T-cell (primary cell): Measurements from ENCODE around the gene IL1RL1. TPM values are rescaled to one million over a fixed set of nuclear protein-coding genes. Genes with fewer than 3 reads are reported as not detected.

Experiments
- ATAC-seq, 4 experiments: fragments of 200-7000 bp in 3 of 4; fragments of 150-1000 bp in 1 of 4; cut with Tn5 transposase; replicated peaks in 1 of 4; 1 replicate in 3 of 4; 2 replicates in 1 of 4; pipeline ENCODE4 v1.10.0; 2021; ENCODE audit warnings: moderate library complexity in 3 of 4, mild to moderate bottlenecking in 2 of 4, moderate number of reproducible peaks in 1 of 4
- CTCF ChIA-PET, 2 donors: fragments of 300-600 bp; sonication (Branson Sonifier 250); formaldehyde crosslinking; loops; one replicate each; lab custom pipeline; 2022; ENCODE audit warnings: antibody characterized with exemption in 2 of 2; lab: Charles Lee
- POLR2A ChIA-PET, 2 donors: fragments of 300-600 bp; sonication (Branson Sonifier 250); formaldehyde crosslinking; loops; one replicate each; lab custom pipeline; 2022; ENCODE audit warnings: antibody characterized with exemption in 2 of 2; lab: Charles Lee
- DNase-seq, 35 experiments: peaks; one replicate each; pipeline versions ENCODE4 v3.0.0 to v3.0.0-alpha.2; 2013 to 2023
- H3K27ac ChIP-seq: one replicate; pipeline ENCODE4 v1.5.1; 2013; ENCODE audit warnings: low read length
- H3K27me3 ChIP-seq, 2 experiments: replicated peaks in 1 of 2; 1 replicate in 1 of 2; 2 replicates in 1 of 2; pipeline versions ENCODE4 v1.6.1 to v1.7.0; 2013; ENCODE audit warnings: low read length in 1 of 2, mixed read lengths in 1 of 2; ENCODE audit not compliant: control insufficient read depth in 2 of 2, insufficient read depth in 2 of 2; ENCODE audit errors: extremely low read depth in 1 of 2
- H3K36me3 ChIP-seq, 2 donors: 1 replicate in 1 of 2; 2 replicates in 1 of 2; pipeline versions ENCODE4 v1.6.1 to v1.7.0; 2013; ENCODE audit warnings: low read length in 1 of 2; ENCODE audit not compliant: control insufficient read depth in 2 of 2, insufficient read depth in 1 of 2; ENCODE audit errors: extremely low read depth in 1 of 2
- H3K4me1 ChIP-seq, 2 experiments: 1 replicate in 1 of 2; 2 replicates in 1 of 2; pipeline versions ENCODE4 v1.6.1 to v1.7.0; 2013; ENCODE audit warnings: low read length in 2 of 2, mixed read lengths in 1 of 2; ENCODE audit not compliant: insufficient read depth in 2 of 2, control insufficient read depth in 1 of 2; ENCODE audit errors: extremely low read depth in 1 of 2
- H3K4me3 ChIP-seq, 2 donors: 1 replicate in 1 of 2; 2 replicates in 1 of 2; pipeline versions ENCODE4 v1.5.1 to v1.7.0; 2013; ENCODE audit warnings: mild to moderate bottlenecking in 2 of 2, low read length in 1 of 2, moderate library complexity in 1 of 2; ENCODE audit not compliant: control insufficient read depth in 1 of 2; ENCODE audit errors: extremely low read depth in 1 of 2
- H3K9me3 ChIP-seq: 2 replicates; pipeline ENCODE4 v1.7.0; 2013
- H3K27ac Mint-ChIP-seq, 2 donors: one replicate each; pipeline ENCODE4 v1.8.0; 2020 to 2021; ENCODE audit warnings: mild to moderate bottlenecking in 2 of 2, mixed read lengths in 2 of 2
- H3K27me3 Mint-ChIP-seq, 2 donors: one replicate each; pipeline ENCODE4 v1.8.0; 2021 to 2022; ENCODE audit warnings: mixed read lengths in 2 of 2
- H3K36me3 Mint-ChIP-seq: one replicate; pipeline ENCODE4 v1.8.0; 2021; ENCODE audit warnings: mixed read lengths
- H3K4me1 Mint-ChIP-seq, 3 donors: one replicate each; pipeline ENCODE4 v1.8.0; 2020 to 2022; ENCODE audit warnings: mixed read lengths in 3 of 3, mild to moderate bottlenecking in 1 of 3
- H3K4me3 Mint-ChIP-seq, 3 donors: one replicate each; pipeline ENCODE4 v1.8.0; 2020 to 2022; ENCODE audit warnings: mild to moderate bottlenecking in 3 of 3, mixed read lengths in 3 of 3, moderate library complexity in 3 of 3
- H3K9me3 Mint-ChIP-seq, 3 donors: one replicate each; pipeline ENCODE4 v1.8.0; 2020 to 2022; ENCODE audit warnings: mixed read lengths in 3 of 3
- WGBS: methylation state at CpG from one replicate; pipeline ENCODE4 v1.1.5; 2013; ENCODE audit warnings: missing lambda C conversion rate; ENCODE audit not compliant: insufficient coverage; 5-methylcytosine and 5-hydroxymethylcytosine counted together
- total RNA-seq, 35 experiments: library from RNA in 6 of 35; stranded (reverse) in 6 of 35; fragments of 120-200 nt in 1 of 35; gene quantifications; one replicate each; pipeline versions ENCODE4 v1.2.1 to v1.2.4 and lab custom pipeline; 2013 to 2026

Gene IL1RL1
- total RNA-seq, 5 donors from 2014 or later (not counting 1 experiment from before 2014, with no cell fraction given), result 0.15 to 1.4 (median 0.35) TPM

DNA sequence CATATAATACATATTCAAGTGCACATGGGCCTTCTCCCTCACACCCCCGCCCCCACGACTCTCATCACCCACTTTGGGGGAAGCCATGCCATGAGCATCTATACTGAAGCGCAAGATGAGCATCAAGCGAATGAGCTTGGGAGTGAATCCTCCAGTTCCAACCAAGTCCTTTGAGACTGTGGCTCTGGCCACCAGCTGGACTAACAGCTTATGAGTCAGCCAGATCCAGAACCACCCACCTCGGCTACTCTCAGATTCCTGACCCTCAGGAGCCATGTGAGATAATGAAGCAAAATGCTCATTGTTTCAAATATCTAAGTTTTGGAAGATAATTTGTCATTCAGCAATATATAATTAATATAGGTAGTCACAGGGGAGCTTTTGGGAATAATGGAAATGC, 22.2 kb upstream of the IL1RL1 start:
- Histone ChIP-seq H3K4me1 (no peaks in the 10 kb centered on the region), H3K27ac (no peak overlapping the region), H3K9me3 (no peaks in the 10 kb centered on the region), H3K4me3 (no peak overlapping the region), H3K36me3 (no peaks in the 10 kb centered on the region), H3K27me3 (no peaks in the 10 kb centered on the region)
- 94% methylated on average over 4 of the region's 5 CpGs for WGBS
- Mint-ChIP-seq H3K27ac (no peak overlapping the region), H3K4me1 (peaks cover 0 to 9% (median 0%) of the 10 kb centered on the region in 3 donors), H3K36me3 (no peaks in the 10 kb centered on the region), H3K27me3 (peaks cover 0 to 1% of the 10 kb centered on the region in 2 donors), H3K9me3 (no peaks in the 10 kb centered on the region), H3K4me3 (no peak overlapping the region)
- ATAC-seq, result no peak
- ChIA-PET POLR2A (no interaction called here), CTCF (no interaction called here)
- DNase-seq, result no peak

DNA sequence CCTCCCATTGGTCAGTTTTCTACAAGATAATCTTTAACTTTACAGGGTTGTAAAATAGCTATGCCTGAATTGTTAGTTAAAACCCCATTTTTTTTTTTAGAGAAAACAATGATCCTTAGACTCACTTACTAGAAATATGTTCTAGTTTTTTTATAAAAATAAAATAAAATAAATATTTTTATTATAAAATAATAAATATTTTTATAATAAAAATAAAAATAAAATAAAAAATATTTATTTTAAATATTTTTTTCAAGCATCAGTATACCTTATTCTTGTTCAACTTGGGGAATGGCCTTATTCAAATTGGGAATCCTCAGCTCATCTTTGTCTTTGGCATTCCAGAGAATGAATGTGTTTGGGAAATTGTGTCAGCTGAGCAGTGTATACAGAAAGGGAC, 20.8 kb upstream of the IL1RL1 start:
- Mint-ChIP-seq H3K4me1 (peaks cover 0 to 15% (median 3%) of the 10 kb centered on the region in 3 donors), H3K36me3 (no peaks in the 10 kb centered on the region), H3K27me3 (peaks cover 0 to 1% of the 10 kb centered on the region in 2 donors), H3K9me3 (no peaks in the 10 kb centered on the region), H3K4me3 (no peak overlapping the region), H3K27ac (no peak overlapping the region)
- ChIA-PET POLR2A (interaction anchor here in 1 of 2 donors (0.6 kb wide), 1 partner anchor 21 kb away, joined by 3 read pairs; no protein-coding TSS in a partner anchor), CTCF (interaction anchor here in 1 of 2 donors (0.9 kb wide), 1 partner anchor 39 kb away, joined by 3 read pairs; no protein-coding TSS in a partner anchor)
- no peak for DNase-seq
- H3K27me3 ChIP-seq, result no peaks in the 10 kb centered on the region
- no peaks in the 10 kb centered on the region for H3K36me3 ChIP-seq
- no peak overlapping the region for H3K4me3 ChIP-seq
- H3K9me3 ChIP-seq, result no peaks in the 10 kb centered on the region
- ATAC-seq, result no peak
- no peak overlapping the region for H3K27ac ChIP-seq
- no peaks in the 10 kb centered on the region for H3K4me1 ChIP-seq

DNA sequence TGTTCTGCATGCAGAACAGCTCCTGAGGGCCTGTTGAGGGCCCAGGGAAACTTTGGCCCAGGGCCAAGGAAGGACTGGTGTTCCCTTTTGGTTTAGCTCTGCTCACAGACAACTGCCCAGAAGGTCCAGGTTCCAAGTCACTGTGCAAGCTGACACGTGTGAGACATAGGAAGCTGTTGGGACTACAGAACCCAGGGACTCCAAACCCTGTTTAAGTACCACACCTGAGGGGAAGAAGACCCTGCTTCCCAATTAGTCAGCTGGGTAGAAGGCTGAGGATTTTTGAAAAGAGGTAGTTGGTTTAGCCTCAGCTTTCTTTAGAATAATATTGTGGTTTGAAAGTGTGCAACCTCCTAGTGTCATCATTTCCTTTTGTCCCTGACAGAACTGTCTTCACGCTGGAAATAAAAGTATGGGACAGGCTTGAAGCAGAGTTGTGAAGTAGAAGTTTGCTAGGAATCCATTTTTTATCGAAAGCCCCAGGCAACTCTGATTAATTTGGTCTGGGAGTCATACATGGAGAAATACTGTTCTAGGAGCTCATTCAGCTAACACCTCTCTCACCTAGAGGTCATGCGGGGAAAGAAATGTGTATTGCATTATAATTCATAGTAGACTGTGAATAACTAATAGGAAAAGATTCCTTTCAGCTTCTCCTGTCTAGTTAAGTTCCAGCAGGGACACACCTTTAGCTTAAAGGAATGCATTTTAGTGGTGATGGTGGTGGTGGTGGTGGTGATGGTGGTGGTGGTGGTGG, 19.9 kb upstream of the IL1RL1 start:
- CTCF ChIA-PET, result interaction anchor here (0.9 to 1.1 kb wide), 3 partner anchors 15 to 51 kb away, joined by 3 to 4 read pairs (median 3); no protein-coding TSS in a partner anchor
- no peaks in the 10 kb centered on the region for H3K27me3 ChIP-seq
- Mint-ChIP-seq H3K27me3 (peaks cover 0 to 1% of the 10 kb centered on the region in 2 donors), H3K4me3 (no peak overlapping the region), H3K36me3 (no peaks in the 10 kb centered on the region), H3K4me1 (peaks cover 0 to 15% (median 3%) of the 10 kb centered on the region in 3 donors), H3K27ac (no peak overlapping the region), H3K9me3 (no peaks in the 10 kb centered on the region)
- POLR2A ChIA-PET, result interaction anchor here (0.6 kb wide), 2 partner anchors 22 to 399 kb away, joined by 3 read pairs; no protein-coding TSS in a partner anchor
- H3K4me3 ChIP-seq, result no peak overlapping the region
- H3K9me3 ChIP-seq, result no peaks in the 10 kb centered on the region
- H3K36me3 ChIP-seq, result no peaks in the 10 kb centered on the region
- no peaks in the 10 kb centered on the region for H3K4me1 ChIP-seq
- no peak overlapping the region for H3K27ac ChIP-seq
- DNase-seq (no peak), ATAC-seq (no peak)
- no CpG with 5 or more reads among the region's 4 CpGs for WGBS

DNA sequence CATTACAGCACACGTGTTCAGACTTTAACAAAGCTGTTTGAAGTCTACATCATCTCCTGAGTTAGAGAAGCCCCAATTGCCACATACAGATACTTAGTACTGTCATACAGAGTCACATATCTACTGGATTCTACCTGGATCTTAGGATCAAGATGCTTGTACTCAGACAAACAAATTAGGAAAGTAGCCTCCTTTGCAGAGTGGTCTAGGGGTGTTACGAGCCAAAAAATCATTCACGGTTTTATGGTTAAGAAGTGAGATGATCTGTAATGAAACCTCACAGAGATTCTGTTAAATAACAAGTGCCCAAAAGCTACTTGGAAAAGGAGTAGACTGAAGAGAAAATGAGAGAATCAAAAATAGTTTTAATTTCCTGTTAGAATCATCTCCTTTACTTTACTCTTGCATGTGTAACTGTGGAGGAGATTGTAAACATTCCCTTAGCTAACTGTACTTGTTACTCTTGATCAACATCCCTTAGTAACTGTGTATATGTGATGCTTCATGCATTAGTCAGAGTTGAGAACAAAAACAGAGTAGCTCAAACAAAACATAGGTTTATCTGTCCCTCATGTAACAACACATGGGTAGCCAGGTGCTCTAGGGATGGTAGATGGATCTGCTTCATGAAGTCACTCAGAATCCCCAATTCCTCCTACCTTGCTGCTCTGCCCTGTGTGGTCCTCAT, 16.4 kb upstream of the IL1RL1 start:
- Mint-ChIP-seq H3K4me1 (peaks cover 0 to 15% (median 3%) of the 10 kb centered on the region in 3 donors), H3K4me3 (no peak overlapping the region), H3K27me3 (no peaks in the 10 kb centered on the region), H3K9me3 (no peaks in the 10 kb centered on the region), H3K36me3 (no peaks in the 10 kb centered on the region), H3K27ac (no peak overlapping the region)
- Histone ChIP-seq H3K4me3 (no peak overlapping the region), H3K9me3 (no peaks in the 10 kb centered on the region), H3K27me3 (no peaks in the 10 kb centered on the region), H3K36me3 (no peaks in the 10 kb centered on the region), H3K4me1 (no peaks in the 10 kb centered on the region), H3K27ac (no peak overlapping the region)
- ChIA-PET CTCF (interaction anchor here in 1 of 2 donors (1.5 kb wide), 1 partner anchor 9 kb away, joined by 3 read pairs; no protein-coding TSS in a partner anchor), POLR2A (no interaction called here)
- ATAC-seq, result no peak
- DNase-seq, result no peak
- 100% methylated on average over 1 of the region's 3 CpGs for WGBS

DNA sequence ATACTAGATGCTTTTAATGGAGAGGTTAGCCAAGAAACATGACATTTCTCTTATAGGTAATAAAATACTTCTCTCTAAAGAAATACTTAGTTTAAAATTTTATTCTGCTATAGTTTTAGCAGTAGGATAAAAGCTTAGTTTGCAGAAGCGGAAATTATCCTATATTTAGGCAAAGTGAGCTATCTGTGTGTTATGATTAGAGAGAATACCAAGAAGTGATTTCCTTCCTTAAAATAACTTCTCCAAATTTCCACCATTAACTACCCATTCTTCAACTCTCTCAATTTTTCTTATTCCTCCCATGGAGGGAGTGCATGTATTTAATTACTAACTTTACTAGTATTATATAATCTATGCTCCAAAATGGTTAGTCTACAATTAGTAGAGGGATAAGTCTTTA, 15.8 kb upstream of the IL1RL1 start:
- Histone ChIP-seq H3K4me1 (no peaks in the 10 kb centered on the region), H3K27me3 (no peaks in the 10 kb centered on the region), H3K9me3 (no peaks in the 10 kb centered on the region), H3K27ac (no peak overlapping the region), H3K36me3 (no peaks in the 10 kb centered on the region), H3K4me3 (no peak overlapping the region)
- H3K36me3 Mint-ChIP-seq, result no peaks in the 10 kb centered on the region
- CTCF ChIA-PET, result no interaction called here
- no peak overlapping the region for H3K4me3 Mint-ChIP-seq
- POLR2A ChIA-PET, result no interaction called here
- DNase-seq, result no peak
- WGBS, result no CpG with 5 or more reads among the region's 1 CpG
- peaks cover 0 to 15% (median 3%) of the 10 kb centered on the region in 3 donors for H3K4me1 Mint-ChIP-seq
- no peaks in the 10 kb centered on the region for H3K27me3 Mint-ChIP-seq
- no peak overlapping the region for H3K27ac Mint-ChIP-seq
- no peaks in the 10 kb centered on the region for H3K9me3 Mint-ChIP-seq
- no peak for ATAC-seq

DNA sequence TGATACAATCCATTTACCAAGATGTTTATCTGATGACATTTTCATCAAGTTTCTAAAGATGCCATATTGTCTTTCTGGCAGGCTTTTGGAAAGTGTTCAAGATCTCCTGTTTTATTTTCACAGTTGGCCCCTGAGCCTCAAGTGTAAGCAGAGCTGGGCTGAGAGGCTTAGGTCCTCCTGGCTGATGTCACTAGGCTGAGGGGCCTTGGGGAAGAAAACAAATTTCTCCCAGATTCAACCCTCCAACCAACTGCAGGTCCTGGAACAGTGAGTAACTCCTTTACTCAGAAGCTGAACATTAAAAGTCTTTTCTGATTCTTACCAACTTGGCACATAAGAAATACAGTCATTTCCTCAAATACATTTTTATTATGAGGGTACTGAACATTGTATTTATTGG, 14.9 kb upstream of the IL1RL1 start:
- ATAC-seq (no peak), DNase-seq (no peak)
- Mint-ChIP-seq H3K27ac (no peak overlapping the region), H3K9me3 (no peaks in the 10 kb centered on the region), H3K36me3 (no peaks in the 10 kb centered on the region), H3K27me3 (no peaks in the 10 kb centered on the region), H3K4me1 (peaks cover 0 to 14% (median 3%) of the 10 kb centered on the region in 3 donors), H3K4me3 (no peak overlapping the region)
- ChIA-PET CTCF (no interaction called here), POLR2A (no interaction called here)
- no peak overlapping the region for H3K4me3 ChIP-seq
- H3K9me3 ChIP-seq, result no peaks in the 10 kb centered on the region
- no peaks in the 10 kb centered on the region for H3K27me3 ChIP-seq
- H3K4me1 ChIP-seq, result no peaks in the 10 kb centered on the region
- H3K27ac ChIP-seq, result no peak overlapping the region
- H3K36me3 ChIP-seq, result no peaks in the 10 kb centered on the region
